Endodermal cell (in vitro differentiated cells): ENCODE data around the gene NUCB1. TPM values are rescaled to one million over a fixed set of nuclear protein-coding genes. Genes with fewer than 3 reads are reported as not detected.

Source experiments
- DNase-seq: peaks from one replicate; pipeline ENCODE4 v3.0.0-alpha.2; 2017
- H3K27ac ChIP-seq: 2 replicates; pipeline ENCODE4 v1.5.1; 2013; ENCODE audit warnings: mild to moderate bottlenecking, low read depth, low read length, moderate library complexity
- H3K27me3 ChIP-seq: 2 replicates; pipeline ENCODE4 v1.6.1; 2013; ENCODE audit warnings: mild to moderate bottlenecking, low read length, moderate library complexity; ENCODE audit not compliant: insufficient read depth, control insufficient read depth, poor library complexity, severe bottlenecking
- H3K36me3 ChIP-seq: 2 replicates; pipeline ENCODE4 v1.7.0; 2013; ENCODE audit warnings: mild to moderate bottlenecking, low read length, moderate library complexity; ENCODE audit not compliant: control insufficient read depth, insufficient read depth
- H3K4me1 ChIP-seq: one replicate; pipeline ENCODE4 v1.7.0; 2013; ENCODE audit warnings: low read length; ENCODE audit not compliant: control insufficient read depth, insufficient read depth
- H3K4me3 ChIP-seq: 2 replicates; pipeline ENCODE4 v1.5.1; 2013; ENCODE audit warnings: mild to moderate bottlenecking, low read length, moderate library complexity
- H3K9ac ChIP-seq: 2 replicates; pipeline ENCODE4 v1.6.1; 2013; ENCODE audit warnings: mild to moderate bottlenecking, low read length, moderate library complexity; ENCODE audit not compliant: poor library complexity, severe bottlenecking; ENCODE audit errors: extremely low read depth
- H3K9me3 ChIP-seq: 2 replicates; pipeline ENCODE4 v1.6.1; 2013; ENCODE audit warnings: mild to moderate bottlenecking, low read length, moderate library complexity; ENCODE audit not compliant: control insufficient read depth
- H3K27ac Mint-ChIP-seq: 2 replicates; pipeline ENCODE4 v1.8.0; 2020; ENCODE audit warnings: mixed read lengths
- H3K27me3 Mint-ChIP-seq: 2 replicates; pipeline ENCODE4 v1.8.0; 2021; ENCODE audit warnings: mild to moderate bottlenecking, mixed read lengths; ENCODE audit not compliant: insufficient read depth
- H3K36me3 Mint-ChIP-seq: 2 replicates; pipeline ENCODE4 v1.8.0; 2020; ENCODE audit warnings: low read depth, mixed read lengths
- H3K4me1 Mint-ChIP-seq: 2 replicates; pipeline ENCODE4 v1.8.0; 2020; ENCODE audit warnings: mixed read lengths
- H3K4me3 Mint-ChIP-seq: 2 replicates; pipeline ENCODE4 v1.8.0; 2020; ENCODE audit warnings: mild to moderate bottlenecking, moderate library complexity, mixed read lengths
- H3K9me3 Mint-ChIP-seq: 2 replicates; pipeline ENCODE4 v1.8.0; 2020; ENCODE audit warnings: mild to moderate bottlenecking, mixed read lengths
- WGBS, 2 experiments: methylation state at CpG; one replicate each; pipeline versions ENCODE4 v1.1.5 to v1.1.7; 2013; ENCODE audit warnings: missing lambda C conversion rate in 2 of 2, mixed read lengths in 1 of 2; ENCODE audit not compliant: insufficient coverage in 1 of 2, insufficient read length in 1 of 2; 5-methylcytosine and 5-hydroxymethylcytosine counted together
- total RNA-seq, 2 donors: library from RNA; stranded (reverse); fragmentation: NEBNext Ultra II Directional in 1 of 2; extraction: Animal tissue kit (Norgen Biotek cat#: 25700) in 1 of 2; gene quantifications; 2 replicates in 1 of 2; 3 replicates in 1 of 2; pipeline ENCODE4 v1.2.1, GENCODE V29; 2021
- TF ChIP-seq, protein P1 (sequence below): fragments of 200-600 bp; sonication (generic); conservative IDR thresholded peaks from 2 replicates; pipeline ENCODE4 v1.5.0; 2021; ENCODE audit warnings: antibody characterized with exemption, mild to moderate bottlenecking

Gene NUCB1
- total RNA-seq, 2 donors from 2014 or later = 177 to 222 TPM

DNA sequence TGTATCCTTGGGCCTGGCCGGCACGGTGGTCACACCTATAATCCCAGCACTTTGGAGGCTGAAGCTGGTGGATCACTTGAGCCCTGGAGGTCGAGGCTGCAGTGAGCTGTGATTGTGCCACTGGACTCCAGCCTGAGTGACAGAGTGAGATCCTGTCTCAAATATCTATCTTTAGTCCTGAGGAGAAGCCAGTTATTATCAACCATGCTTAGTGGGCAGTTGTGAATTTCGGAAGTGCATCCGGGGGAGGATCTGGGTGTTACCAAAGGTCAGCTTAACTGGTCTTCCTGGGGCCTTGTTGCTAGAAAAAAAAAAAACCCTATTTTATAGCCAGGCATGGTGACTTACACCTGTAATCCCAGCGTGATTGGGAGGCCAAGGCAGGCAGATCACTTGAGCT is 43.0 kb downstream of the NUCB1 start:
- H3K36me3 ChIP-seq = no peaks in the 10 kb centered on the region
- H3K4me3 ChIP-seq = no peak overlapping the region
- WGBS, 2 experiments = 93 to 95% methylated on average over 6 of the region's 6 CpGs
- peaks cover 7% of the 10 kb centered on the region for H3K9me3 Mint-ChIP-seq
- no peak for DNase-seq
- no peak overlapping the region for H3K27ac Mint-ChIP-seq
- no peaks in the 10 kb centered on the region for H3K4me1 ChIP-seq
- H3K27me3 Mint-ChIP-seq = no peaks in the 10 kb centered on the region
- H3K9ac ChIP-seq = no peak overlapping the region
- H3K4me1 Mint-ChIP-seq = no peaks in the 10 kb centered on the region
- TF ChIP-seq, protein P1, sequence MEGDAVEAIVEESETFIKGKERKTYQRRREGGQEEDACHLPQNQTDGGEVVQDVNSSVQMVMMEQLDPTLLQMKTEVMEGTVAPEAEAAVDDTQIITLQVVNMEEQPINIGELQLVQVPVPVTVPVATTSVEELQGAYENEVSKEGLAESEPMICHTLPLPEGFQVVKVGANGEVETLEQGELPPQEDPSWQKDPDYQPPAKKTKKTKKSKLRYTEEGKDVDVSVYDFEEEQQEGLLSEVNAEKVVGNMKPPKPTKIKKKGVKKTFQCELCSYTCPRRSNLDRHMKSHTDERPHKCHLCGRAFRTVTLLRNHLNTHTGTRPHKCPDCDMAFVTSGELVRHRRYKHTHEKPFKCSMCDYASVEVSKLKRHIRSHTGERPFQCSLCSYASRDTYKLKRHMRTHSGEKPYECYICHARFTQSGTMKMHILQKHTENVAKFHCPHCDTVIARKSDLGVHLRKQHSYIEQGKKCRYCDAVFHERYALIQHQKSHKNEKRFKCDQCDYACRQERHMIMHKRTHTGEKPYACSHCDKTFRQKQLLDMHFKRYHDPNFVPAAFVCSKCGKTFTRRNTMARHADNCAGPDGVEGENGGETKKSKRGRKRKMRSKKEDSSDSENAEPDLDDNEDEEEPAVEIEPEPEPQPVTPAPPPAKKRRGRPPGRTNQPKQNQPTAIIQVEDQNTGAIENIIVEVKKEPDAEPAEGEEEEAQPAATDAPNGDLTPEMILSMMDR = no peak
- H3K9me3 ChIP-seq = no peaks in the 10 kb centered on the region
- no peak overlapping the region for H3K4me3 Mint-ChIP-seq
- H3K27ac ChIP-seq = no peak overlapping the region
- peaks cover 1% of the 10 kb centered on the region for H3K36me3 Mint-ChIP-seq
- H3K27me3 ChIP-seq = no peaks in the 10 kb centered on the region

DNA sequence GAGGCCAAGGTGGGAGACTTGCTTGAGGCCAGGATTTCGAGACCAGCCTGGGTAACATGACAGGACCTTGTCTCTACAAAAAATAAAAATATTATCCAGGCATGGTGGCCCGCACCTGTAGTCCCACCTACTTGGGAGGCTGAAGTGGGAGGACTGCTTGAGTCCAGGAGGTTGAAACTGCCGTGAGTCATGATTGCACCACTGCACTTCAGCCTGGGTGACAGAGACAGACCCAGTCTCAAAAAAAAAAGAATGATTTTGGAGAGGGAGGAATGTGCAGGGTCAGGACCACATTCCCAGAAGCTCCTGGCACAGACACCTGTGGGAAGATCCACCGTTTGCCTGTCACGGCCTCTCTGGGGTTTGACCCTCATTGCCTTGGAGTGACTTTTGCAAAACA is 45.3 kb downstream of the NUCB1 start:
- Histone ChIP-seq H3K27ac (no peak overlapping the region), H3K9me3 (no peaks in the 10 kb centered on the region), H3K36me3 (no peaks in the 10 kb centered on the region), H3K4me3 (no peak overlapping the region), H3K4me1 (no peaks in the 10 kb centered on the region), H3K27me3 (no peaks in the 10 kb centered on the region), H3K9ac (no peak overlapping the region)
- TF ChIP-seq, protein P1 = no peak
- peaks cover 5% of the 10 kb centered on the region for H3K9me3 Mint-ChIP-seq
- no peak overlapping the region for H3K4me3 Mint-ChIP-seq
- H3K27ac Mint-ChIP-seq = no peak overlapping the region
- WGBS, 2 experiments = 85 to 91% methylated on average over 4 to 5 of the region's 5 CpGs
- no peaks in the 10 kb centered on the region for H3K27me3 Mint-ChIP-seq
- no peaks in the 10 kb centered on the region for H3K4me1 Mint-ChIP-seq
- no peak for DNase-seq
- peaks cover 1% of the 10 kb centered on the region for H3K36me3 Mint-ChIP-seq

DNA sequence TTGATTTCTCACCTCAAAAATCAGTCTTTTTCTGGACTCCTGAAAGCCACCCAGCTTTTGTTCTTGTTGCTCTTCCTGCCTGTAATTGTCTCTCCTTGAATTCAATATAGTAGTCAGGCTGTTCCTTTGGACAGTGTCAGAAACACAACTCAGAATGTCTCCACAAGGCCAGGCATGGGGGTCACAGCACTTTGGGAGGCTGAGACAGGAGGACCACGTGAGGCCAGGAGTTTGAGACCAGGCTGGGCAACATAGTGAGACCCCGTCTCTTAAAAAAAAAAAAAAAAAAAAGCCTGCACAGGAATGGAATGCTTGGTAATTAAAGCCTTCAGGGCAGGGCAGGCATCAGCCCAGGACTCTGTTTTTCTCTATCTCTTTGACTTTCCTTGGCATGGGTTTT is 45.7 kb downstream of the NUCB1 start:
- WGBS, 2 experiments = 87 to 88% methylated on average over 2 of the region's 2 CpGs
- Mint-ChIP-seq H3K36me3 (peaks cover 1% of the 10 kb centered on the region), H3K9me3 (peaks cover 3% of the 10 kb centered on the region), H3K4me1 (no peaks in the 10 kb centered on the region), H3K27me3 (no peaks in the 10 kb centered on the region), H3K4me3 (no peak overlapping the region), H3K27ac (no peak overlapping the region)
- Histone ChIP-seq H3K4me1 (no peaks in the 10 kb centered on the region), H3K27ac (no peak overlapping the region), H3K27me3 (no peaks in the 10 kb centered on the region), H3K4me3 (no peak overlapping the region), H3K9me3 (no peaks in the 10 kb centered on the region), H3K36me3 (no peaks in the 10 kb centered on the region), H3K9ac (no peak overlapping the region)
- TF ChIP-seq, protein P1 = no peak
- no peak for DNase-seq
